Measurements from ENCODE around the gene OXCT2. TPM values are rescaled to one million over a fixed set of nuclear protein-coding genes. Genes with fewer than 3 reads are reported as not detected.
"Not testable (repeated sequence)": the region's sequence is repeated elsewhere in the genome, so short reads cannot be mapped to it uniquely, and the experiment has no call there.

OXCT2 gene
- total RNA-seq, 3 donors from 2014 or later = 1.9 to 3.3 (median 2.2) TPM

- H3K9me3 ChIP-seq = no peaks in the 10 kb centered on the region
- no peaks in the 10 kb centered on the region for H3K36me3 ChIP-seq (ENCODE audit: low read depth)
- no peak for DNase-seq
- intact Hi-C loops (cut with DNase I, micrococcal nuclease) = no loop called here
- ATAC-seq = no peak
- H3K4me1 ChIP-seq (ENCODE audit: low read depth) = no peaks in the 10 kb centered on the region
- no peak for TF ChIP-seq CTCF (IDR thresholded peaks at IDR 0.05)
- no peak overlapping the region for H3K4me3 ChIP-seq
Observed at GRCh38 chr1:39808784-39809517, 37.8 kb upstream of the OXCT2 start.

GRCh38 chr1:39805385-39805784, 34.2 kb upstream of the OXCT2 start:
- no peak for TF ChIP-seq CTCF (IDR thresholded peaks at IDR 0.05)
- ATAC-seq = no peak

GRCh38 chr1:39802496-39803260, 31.5 kb upstream of the OXCT2 start:
- no peak for TF ChIP-seq CTCF (IDR thresholded peaks at IDR 0.05)
- intact Hi-C loops (cut with DNase I, micrococcal nuclease) = no loop called here
- no peak overlapping the region for H3K4me3 ChIP-seq
- H3K4me1 ChIP-seq (ENCODE audit: low read depth) = peaks cover 12% of the 10 kb centered on the region
- H3K36me3 ChIP-seq (ENCODE audit: low read depth) = no peaks in the 10 kb centered on the region
- DNase-seq (no peak), ATAC-seq (no peak)
- no peaks in the 10 kb centered on the region for H3K9me3 ChIP-seq

More at GRCh38 chr1:39805385-39805784, 34.2 kb upstream of the OXCT2 start:
- intact Hi-C loops (cut with DNase I, micrococcal nuclease) = no loop called here
- H3K36me3 ChIP-seq (ENCODE audit: low read depth) = no peaks in the 10 kb centered on the region
- no peak overlapping the region for H3K4me3 ChIP-seq
- no peak for DNase-seq
- peaks cover 4% of the 10 kb centered on the region for H3K4me1 ChIP-seq (ENCODE audit: low read depth)
- H3K9me3 ChIP-seq = no peaks in the 10 kb centered on the region

GRCh38 chr1:39800471-39800835, 29.3 kb upstream of the OXCT2 start:
- no peaks in the 10 kb centered on the region for H3K36me3 ChIP-seq (ENCODE audit: low read depth)
- DNase-seq = no peak
- intact Hi-C loops (cut with DNase I, micrococcal nuclease) = no loop called here
- no peaks in the 10 kb centered on the region for H3K9me3 ChIP-seq
- TF ChIP-seq CTCF (IDR thresholded peaks at IDR 0.05) = no peak
- no peak for ATAC-seq
- H3K4me3 ChIP-seq = no peak overlapping the region
- peaks cover 12% of the 10 kb centered on the region for H3K4me1 ChIP-seq (ENCODE audit: low read depth)

DNA sequence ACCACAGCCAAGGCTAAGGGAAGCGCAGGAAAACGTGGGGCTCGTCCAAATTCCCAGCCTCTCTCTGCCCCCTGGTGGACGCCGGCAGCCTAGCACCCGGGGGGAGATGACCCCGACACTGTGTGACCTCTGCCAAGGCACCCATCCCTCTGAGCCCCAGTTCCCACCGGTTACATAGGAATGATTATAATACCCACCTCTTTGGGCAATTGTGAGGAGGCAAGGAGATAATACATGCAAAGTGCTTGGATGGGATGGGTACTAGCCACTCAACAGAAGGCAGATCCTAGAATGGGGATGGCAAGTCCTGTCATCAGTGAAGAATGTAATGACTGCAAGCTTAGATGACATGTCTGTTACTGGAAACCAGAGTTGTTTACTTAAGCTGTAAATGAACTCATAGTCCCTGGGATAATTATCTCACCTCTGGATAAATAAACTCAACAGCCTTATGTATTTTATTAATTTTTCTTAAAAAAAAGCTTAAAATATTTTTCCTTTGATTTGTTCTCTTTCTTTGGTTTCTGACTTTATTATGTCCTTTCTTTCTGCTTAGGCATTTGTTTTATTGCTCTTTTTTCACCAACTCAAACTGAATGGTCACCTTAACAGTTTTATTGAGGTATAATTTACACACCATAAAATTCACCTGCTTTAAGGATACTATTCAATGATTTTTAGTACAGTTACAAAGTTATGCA, 28.8 kb upstream of the OXCT2 start:
- H3K36me3 ChIP-seq (ENCODE audit: low read depth) = no peaks in the 10 kb centered on the region
- H3K4me1 ChIP-seq (ENCODE audit: low read depth) = peaks cover 12% of the 10 kb centered on the region
- peak; percentile 79 for TF ChIP-seq CTCF (IDR thresholded peaks at IDR 0.05)
- peak; percentile 82 to 86 (median 83) for DNase-seq
- no peak overlapping the region for H3K4me3 ChIP-seq
- peak; percentile 92 for ATAC-seq
- intact Hi-C loops (cut with DNase I, micrococcal nuclease) = no loop called here
- H3K9me3 ChIP-seq = no peaks in the 10 kb centered on the region

GRCh38 chr1:39798859-39799769, 28.0 kb upstream of the OXCT2 start:
- H3K9me3 ChIP-seq; H3K36me3 ChIP-seq (ENCODE audit: low read depth); H3K4me3 ChIP-seq; intact Hi-C loops (cut with DNase I, micrococcal nuclease): not testable (repeated sequence)
- DNase-seq (peak; percentile 82 to 93 (median 92)), ATAC-seq (peak; percentile 96)
- H3K4me1 ChIP-seq (ENCODE audit: low read depth) = peaks cover 12% of the 10 kb centered on the region
